Stimulated activated CD4-positive, alpha-beta T cell treated with anti-CD3 and anti-CD28 coated beads, Interleukin-15, amount 100 ng/mL, for 1 hour (primary cell): ENCODE data around the gene RNF222.

ENCODE experiments used
- DNase-seq, 2 donors: peaks; one replicate each; pipeline ENCODE4 v3.0.0-alpha.2; 2020; ENCODE audit warnings: low read depth in 1 of 2, low spot score in 1 of 2

Gene RNF222

GRCh38 chr17:8397636-8398035 is at the start of gene RNF222:
RNF222 (minus strand) TSS chr17:8397827; CDS start chr17:8393461, 4,366 bp downstream.
- DNase-seq: no peak

- DNase-seq: no peak
Measured at GRCh38 chr17:8445536-8445935, 47.9 kb upstream of the RNF222 start.

- no peak for DNase-seq
Measured at GRCh38 chr17:8444494-8444893, 46.9 kb upstream of the RNF222 start.

- no peak for DNase-seq
Measured at GRCh38 chr17:8443756-8444155, 46.1 kb upstream of the RNF222 start.

- DNase-seq: no peak
Measured at GRCh38 chr17:8442310-8442709, 44.7 kb upstream of the RNF222 start.

- DNase-seq: no peak
Measured at GRCh38 chr17:8441690-8442089, 44.1 kb upstream of the RNF222 start.

- no peak for DNase-seq
Measured at GRCh38 chr17:8439681-8440080, 42.1 kb upstream of the RNF222 start.

- no peak for DNase-seq
Measured at GRCh38 chr17:8438441-8438840, 40.8 kb upstream of the RNF222 start.

- DNase-seq: no peak
Measured at GRCh38 chr17:8436844-8437171, 39.2 kb upstream of the RNF222 start.

- DNase-seq: peak; percentile 22 to 49
Measured at GRCh38 chr17:8436169-8436843, 38.7 kb upstream of the RNF222 start.

- DNase-seq: peak; percentile 97 to 99
Measured at GRCh38 chr17:8435245-8436168, 37.9 kb upstream of the RNF222 start, which contains the start of gene NDEL1. NDEL1 (plus strand) TSS chr17:8435884; CDS start chr17:8444272, 8,388 bp downstream.

- DNase-seq: no peak
Measured at GRCh38 chr17:8430966-8431365, 33.3 kb upstream of the RNF222 start.

GRCh38 chr17:8426802-8427201 is 29.2 kb upstream of the RNF222 start:
- no peak for DNase-seq

- DNase-seq: no peak
Measured at GRCh38 chr17:8426094-8426720, 28.6 kb upstream of the RNF222 start.

- DNase-seq: no peak
Measured at GRCh38 chr17:8421571-8421970, 23.9 kb upstream of the RNF222 start.

- no peak for DNase-seq
Measured at GRCh38 chr17:8420041-8420934, 22.7 kb upstream of the RNF222 start.

- DNase-seq: no peak
Measured at GRCh38 chr17:8419305-8419704, 21.7 kb upstream of the RNF222 start.

- DNase-seq: no peak
Measured at GRCh38 chr17:8418471-8418870, 20.8 kb upstream of the RNF222 start.

GRCh38 chr17:8417806-8418205 is 20.2 kb upstream of the RNF222 start:
- DNase-seq: no peak

- DNase-seq: no peak
Measured at GRCh38 chr17:8413938-8414337, 16.3 kb upstream of the RNF222 start.

GRCh38 chr17:8413328-8413727 is 15.7 kb upstream of the RNF222 start:
- DNase-seq: no peak
